CD4-positive, alpha-beta memory T cell (primary cell): ENCODE results near the gene ZNRF2. TPM values are rescaled to one million over a fixed set of nuclear protein-coding genes. Genes with fewer than 3 reads are reported as not detected.

ENCODE experiments used
- CTCF ChIA-PET: fragments of 350-600 bp; sonication (Branson Sonifier 250); formaldehyde crosslinking; loops from one replicate; lab custom pipeline; 2021; ENCODE audit warnings: inconsistent platforms; ENCODE audit not compliant: partially characterized antibody; lab: Charles Lee
- POLR2A ChIA-PET: fragments of 350-600 bp; sonication (Branson Sonifier 250); formaldehyde crosslinking; loops from one replicate; lab custom pipeline; 2021; ENCODE audit not compliant: partially characterized antibody; lab: Charles Lee
- DNase-seq, 5 donors: peaks; one replicate each; pipeline versions ENCODE4 v3.0.0 to v3.0.0-alpha.2; 2020 to 2022; ENCODE audit warnings: mixed read lengths in 1 of 5
- H3K27ac ChIP-seq: one replicate; pipeline ENCODE4 v1.7.0; 2013; ENCODE audit warnings: low read depth, low read length
- H3K27me3 ChIP-seq: 2 replicates; pipeline ENCODE4 v1.7.0; 2013; ENCODE audit warnings: mild to moderate bottlenecking, low read length, moderate library complexity; ENCODE audit not compliant: insufficient read depth
- H3K36me3 ChIP-seq: 2 replicates; pipeline ENCODE4 v1.7.0; 2013; ENCODE audit warnings: mild to moderate bottlenecking, low read length, moderate library complexity; ENCODE audit not compliant: insufficient read depth
- H3K4me1 ChIP-seq: 2 replicates; pipeline ENCODE4 v1.7.0; 2013; ENCODE audit warnings: mild to moderate bottlenecking, low read length, moderate library complexity; ENCODE audit not compliant: insufficient read depth
- H3K4me3 ChIP-seq, 2 donors: one replicate each; pipeline ENCODE4 v1.7.0; 2013; ENCODE audit warnings: low read length in 2 of 2, mild to moderate bottlenecking in 1 of 2
- H3K9me3 ChIP-seq, 2 donors: one replicate each; pipeline ENCODE4 v1.7.0; 2013; ENCODE audit warnings: low read length in 2 of 2, control low read depth in 1 of 2; ENCODE audit not compliant: control insufficient read depth in 1 of 2
- H3K27ac Mint-ChIP-seq, 7 donors: one replicate each; pipeline ENCODE4 v1.8.0; 2020 to 2021; ENCODE audit warnings: mixed read lengths in 7 of 7, mild to moderate bottlenecking in 6 of 7, inconsistent platforms in 3 of 7, moderate library complexity in 3 of 7
- H3K27me3 Mint-ChIP-seq, 2 donors: one replicate each; pipeline ENCODE4 v1.8.0; 2020 to 2021; ENCODE audit warnings: mixed read lengths in 2 of 2
- H3K36me3 Mint-ChIP-seq, 2 donors: one replicate each; pipeline ENCODE4 v1.8.0; 2020 to 2021; ENCODE audit warnings: mixed read lengths in 2 of 2, inconsistent platforms in 1 of 2, mild to moderate bottlenecking in 1 of 2
- H3K4me1 Mint-ChIP-seq, 4 donors: one replicate each; pipeline ENCODE4 v1.8.0; 2020 to 2021; ENCODE audit warnings: mixed read lengths in 4 of 4, mild to moderate bottlenecking in 1 of 4
- H3K4me3 Mint-ChIP-seq, 8 donors: one replicate each; pipeline ENCODE4 v1.8.0; 2020 to 2021; ENCODE audit warnings: mixed read lengths in 8 of 8, mild to moderate bottlenecking in 7 of 8, moderate library complexity in 6 of 8, inconsistent platforms in 3 of 8
- H3K9me3 Mint-ChIP-seq, 8 donors: one replicate each; pipeline ENCODE4 v1.8.0; 2020 to 2021; ENCODE audit warnings: mixed read lengths in 8 of 8, mild to moderate bottlenecking in 5 of 8, inconsistent platforms in 3 of 8, moderate library complexity in 1 of 8
- intact Hi-C: fragments of 100-400 bp; cut with micrococcal nuclease; formaldehyde crosslinking; loops from one replicate; pipeline ENCODE4 v1.15.1; 2023
- polyA plus RNA-seq, 2 donors: library from polyadenylated mRNA; unstranded; fragments of 300-500 nt; fragmentation: Illumina TruSeq; gene quantifications; one replicate each; pipeline ENCODE4 v1.2.3, GENCODE V29; 2021
- total RNA-seq, 2 experiments: library from RNA; stranded (reverse); gene quantifications; one replicate each; pipeline ENCODE4 v1.2.3, GENCODE V29; 2021

The ZNRF2 gene
- total and polyA plus RNA-seq, 4 experiments from 2014 or later, result 0.59 to 39.4 (median 20.4) TPM

GRCh38 chr7:30391806-30392205 lies 107.4 kb downstream of the ZNRF2 start:
- ChIA-PET POLR2A (no interaction called here), CTCF (no interaction called here)
- H3K36me3 Mint-ChIP-seq, result peaks cover 4 to 11% of the 10 kb centered on the region in 2 donors
- H3K27me3 ChIP-seq, result no peaks in the 10 kb centered on the region
- H3K27ac ChIP-seq, result no peak overlapping the region
- no peaks in the 10 kb centered on the region for H3K4me1 Mint-ChIP-seq
- no peaks in the 10 kb centered on the region for H3K27me3 Mint-ChIP-seq
- no peak overlapping the region for H3K4me3 Mint-ChIP-seq
- intact Hi-C loops, result no loop called here
- H3K36me3 ChIP-seq, result no peaks in the 10 kb centered on the region
- no peak overlapping the region for H3K27ac Mint-ChIP-seq
- no peaks in the 10 kb centered on the region for H3K9me3 ChIP-seq
- no peak for DNase-seq
- no peak overlapping the region for H3K4me3 ChIP-seq
- H3K9me3 Mint-ChIP-seq, result no peaks in the 10 kb centered on the region
- no peaks in the 10 kb centered on the region for H3K4me1 ChIP-seq

GRCh38 chr7:30395676-30396075 lies 111.3 kb downstream of the ZNRF2 start:
- intact Hi-C loops, result no loop called here
- H3K4me1 ChIP-seq, result no peaks in the 10 kb centered on the region
- no peak overlapping the region for H3K4me3 ChIP-seq
- no peaks in the 10 kb centered on the region for H3K36me3 ChIP-seq
- H3K27ac ChIP-seq, result no peak overlapping the region
- no peaks in the 10 kb centered on the region for H3K27me3 ChIP-seq
- no peak for DNase-seq
- Mint-ChIP-seq H3K27ac (no peak overlapping the region), H3K9me3 (no peaks in the 10 kb centered on the region), H3K27me3 (no peaks in the 10 kb centered on the region), H3K4me1 (peaks cover 0 to 2% (median 0%) of the 10 kb centered on the region in 4 donors), H3K36me3 (peaks cover 0 to 6% of the 10 kb centered on the region in 2 donors), H3K4me3 (no peak overlapping the region)
- POLR2A ChIA-PET, result interaction anchor here (1.2 kb wide), 1 partner anchor 48 kb away, joined by 3 read pairs; no protein-coding TSS in a partner anchor
- CTCF ChIA-PET, result interaction anchor here (0.9 to 1.2 kb wide), 2 partner anchors 9 to 120 kb away, joined by 3 read pairs; no protein-coding TSS in a partner anchor
- H3K9me3 ChIP-seq, result no peaks in the 10 kb centered on the region

GRCh38 chr7:30396389-30396788 lies 112.0 kb downstream of the ZNRF2 start:
- ChIA-PET CTCF (interaction anchor here (0.9 to 1.2 kb wide), 2 partner anchors 9 to 121 kb away, joined by 3 read pairs; no protein-coding TSS in a partner anchor), POLR2A (interaction anchor here (1.2 kb wide), 1 partner anchor 48 kb away, joined by 3 read pairs; no protein-coding TSS in a partner anchor)
- no peaks in the 10 kb centered on the region for H3K9me3 Mint-ChIP-seq
- intact Hi-C loops, result no loop called here
- no peak overlapping the region for H3K4me3 ChIP-seq
- H3K27ac ChIP-seq, result no peak overlapping the region
- no peaks in the 10 kb centered on the region for H3K27me3 ChIP-seq
- no peaks in the 10 kb centered on the region for H3K4me1 ChIP-seq
- H3K4me3 Mint-ChIP-seq, result no peak overlapping the region
- H3K27me3 Mint-ChIP-seq, result no peaks in the 10 kb centered on the region
- H3K36me3 Mint-ChIP-seq, result peaks cover 0 to 6% of the 10 kb centered on the region in 2 donors
- H3K27ac Mint-ChIP-seq, result no peak overlapping the region
- no peaks in the 10 kb centered on the region for H3K9me3 ChIP-seq
- H3K36me3 ChIP-seq, result no peaks in the 10 kb centered on the region
- peaks cover 0 to 2% (median 0%) of the 10 kb centered on the region in 4 donors for H3K4me1 Mint-ChIP-seq
- DNase-seq, result no peak

- H3K9me3 ChIP-seq, result no peaks in the 10 kb centered on the region
- Mint-ChIP-seq H3K4me3 (no peak overlapping the region), H3K4me1 (peaks cover 0 to 5% (median 3%) of the 10 kb centered on the region in 4 donors), H3K9me3 (no peaks in the 10 kb centered on the region), H3K36me3 (peaks cover 6 to 13% of the 10 kb centered on the region in 2 donors), H3K27ac (no peak overlapping the region), H3K27me3 (no peaks in the 10 kb centered on the region)
- CTCF ChIA-PET, result no interaction called here
- no peaks in the 10 kb centered on the region for H3K27me3 ChIP-seq
- H3K27ac ChIP-seq, result no peak overlapping the region
- no peaks in the 10 kb centered on the region for H3K36me3 ChIP-seq
- POLR2A ChIA-PET, result no interaction called here
- intact Hi-C loops, result no loop called here
- H3K4me1 ChIP-seq, result no peaks in the 10 kb centered on the region
- no peak overlapping the region for H3K4me3 ChIP-seq
- no peak for DNase-seq
These were observed 119.1 kb downstream of the ZNRF2 start for GRCh38 chr7:30403477-30403876.

- Mint-ChIP-seq H3K27me3 (no peaks in the 10 kb centered on the region), H3K4me1 (peaks cover 0 to 5% (median 3%) of the 10 kb centered on the region in 4 donors), H3K4me3 (no peak overlapping the region), H3K9me3 (no peaks in the 10 kb centered on the region), H3K27ac (no peak overlapping the region), H3K36me3 (peaks cover 6 to 13% of the 10 kb centered on the region in 2 donors)
- intact Hi-C loops, result loop anchor here (5.0 kb wide), 1 partner anchor 333 kb away; no protein-coding TSS in a partner anchor
- Histone ChIP-seq H3K27me3 (no peaks in the 10 kb centered on the region), H3K4me3 (no peak overlapping the region), H3K4me1 (no peaks in the 10 kb centered on the region), H3K36me3 (no peaks in the 10 kb centered on the region), H3K27ac (no peak overlapping the region), H3K9me3 (no peaks in the 10 kb centered on the region)
- POLR2A ChIA-PET, result no interaction called here
- CTCF ChIA-PET, result interaction anchor here (1.1 kb wide), 1 partner anchor 9 kb away, joined by 3 read pairs; no protein-coding TSS in a partner anchor
- no peak for DNase-seq
These were observed 120.8 kb downstream of the ZNRF2 start for GRCh38 chr7:30405179-30405578.

- peaks cover 0 to 3% (median 0%) of the 10 kb centered on the region in 4 donors for H3K4me1 Mint-ChIP-seq
- no peaks in the 10 kb centered on the region for H3K9me3 Mint-ChIP-seq
- no peaks in the 10 kb centered on the region for H3K4me1 ChIP-seq
- H3K4me3 ChIP-seq, result no peak overlapping the region
- CTCF ChIA-PET, result interaction anchor here (0.9 kb wide), 1 partner anchor 462 kb away, joined by 4 read pairs; no protein-coding TSS in a partner anchor
- POLR2A ChIA-PET, result no interaction called here
- intact Hi-C loops, result loop anchor here (5.0 kb wide), 1 partner anchor 335 kb away; no protein-coding TSS in a partner anchor
- H3K27me3 ChIP-seq, result no peaks in the 10 kb centered on the region
- H3K27ac Mint-ChIP-seq, result no peak overlapping the region
- H3K4me3 Mint-ChIP-seq, result no peak overlapping the region
- DNase-seq, result no peak
- H3K27me3 Mint-ChIP-seq, result no peaks in the 10 kb centered on the region
- no peak overlapping the region for H3K27ac ChIP-seq
- no peaks in the 10 kb centered on the region for H3K36me3 ChIP-seq
- H3K36me3 Mint-ChIP-seq, result peaks cover 6 to 13% of the 10 kb centered on the region in 2 donors
- no peaks in the 10 kb centered on the region for H3K9me3 ChIP-seq
These were observed 122.4 kb downstream of the ZNRF2 start for GRCh38 chr7:30406664-30407425.

GRCh38 chr7:30411173-30411572 lies 126.8 kb downstream of the ZNRF2 start:
- POLR2A ChIA-PET, result no interaction called here
- H3K27ac Mint-ChIP-seq, result no peak overlapping the region
- H3K36me3 Mint-ChIP-seq, result peaks cover 0 to 5% of the 10 kb centered on the region in 2 donors
- H3K4me3 ChIP-seq, result no peak overlapping the region
- H3K4me1 ChIP-seq, result no peaks in the 10 kb centered on the region
- H3K9me3 Mint-ChIP-seq, result peaks cover 0 to 7% (median 0%) of the 10 kb centered on the region in 8 donors
- H3K27ac ChIP-seq, result no peak overlapping the region
- H3K9me3 ChIP-seq, result no peaks in the 10 kb centered on the region
- H3K27me3 ChIP-seq, result no peaks in the 10 kb centered on the region
- no peak overlapping the region for H3K4me3 Mint-ChIP-seq
- CTCF ChIA-PET, result interaction anchor here (4.4 kb wide), 1 partner anchor 135 kb away, joined by 35 read pairs; no protein-coding TSS in a partner anchor
- H3K4me1 Mint-ChIP-seq, result no peaks in the 10 kb centered on the region
- no peak for DNase-seq
- H3K27me3 Mint-ChIP-seq, result no peaks in the 10 kb centered on the region
- H3K36me3 ChIP-seq, result no peaks in the 10 kb centered on the region
- intact Hi-C loops, result no loop called here
